Activated naive CD4-positive, alpha-beta T cell treated with anti-CD3 and anti-CD28 coated beads, Interleukin-2, amount 50 U/mL, for 24 hours (primary cell): ENCODE measurements around the gene RNPEPL1.
A peak's percentile ranks its signal among the peaks of the same experiment; 100 is the strongest.
"Not testable (repeated sequence)": the region's sequence is repeated elsewhere in the genome, so short reads cannot be mapped to it uniquely, and the experiment has no call there.

Source experiments
- H3K27ac Mint-ChIP-seq: one replicate; pipeline ENCODE4 v1.8.0; 2021; ENCODE audit warnings: mild to moderate bottlenecking, mixed read lengths
- H3K27me3 Mint-ChIP-seq: one replicate; pipeline ENCODE4 v1.8.0; 2021; ENCODE audit warnings: mixed read lengths
- H3K36me3 Mint-ChIP-seq: one replicate; pipeline ENCODE4 v1.8.0; 2021; ENCODE audit warnings: mixed read lengths
- H3K4me1 Mint-ChIP-seq: one replicate; pipeline ENCODE4 v1.8.0; 2021; ENCODE audit warnings: mixed read lengths
- H3K4me3 Mint-ChIP-seq: one replicate; pipeline ENCODE4 v1.8.0; 2021; ENCODE audit warnings: mild to moderate bottlenecking, mixed read lengths
- H3K9me3 Mint-ChIP-seq: one replicate; pipeline ENCODE4 v1.8.0; 2021; ENCODE audit warnings: mixed read lengths

The RNPEPL1 gene

DNA sequence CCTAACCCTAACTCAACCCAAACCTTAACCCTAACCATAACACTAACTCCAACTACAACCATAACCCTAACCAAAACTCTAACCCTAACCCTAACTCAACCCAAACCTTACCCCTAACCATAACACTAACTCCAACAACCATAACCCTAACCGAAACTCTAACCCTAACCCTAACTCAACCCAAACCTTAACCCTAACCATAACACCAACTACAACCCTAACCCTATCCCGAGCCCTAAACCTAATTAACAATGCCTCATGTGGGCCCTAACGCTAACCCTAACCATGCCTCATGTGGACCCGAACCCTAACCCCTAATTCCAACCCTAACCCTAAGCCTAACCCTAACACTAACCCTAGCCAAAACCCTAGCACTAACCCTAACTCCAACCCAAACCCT, 45.5 kb downstream of the RNPEPL1 start:
- H3K4me3 Mint-ChIP-seq, result no peak overlapping the region
- H3K27me3 Mint-ChIP-seq, result no peaks in the 10 kb centered on the region
- H3K4me1 Mint-ChIP-seq, result peaks cover 9% of the 10 kb centered on the region
- no peak overlapping the region for H3K27ac Mint-ChIP-seq
- H3K9me3 Mint-ChIP-seq, result no peaks in the 10 kb centered on the region
- peaks cover 12% of the 10 kb centered on the region for H3K36me3 Mint-ChIP-seq

DNA sequence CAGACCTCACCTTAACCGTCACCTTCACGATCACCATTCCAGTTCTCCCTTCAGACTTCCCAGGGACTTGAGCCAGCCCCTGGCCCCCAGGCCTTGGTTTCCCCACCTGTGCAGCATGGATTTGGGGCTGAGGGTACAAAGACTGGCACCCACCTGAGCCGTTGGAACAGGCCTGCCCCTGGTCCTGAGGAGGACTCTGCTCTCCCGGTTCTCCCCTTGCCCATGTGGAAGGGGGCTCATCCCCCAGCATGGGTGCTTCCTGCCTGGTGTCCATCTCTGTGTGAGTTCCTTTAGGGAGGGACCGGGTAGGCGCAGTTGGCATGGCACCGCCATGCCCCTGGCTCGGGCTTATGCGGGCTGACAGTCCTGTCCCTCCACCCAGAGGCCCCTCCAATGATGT, 46.1 kb downstream of the RNPEPL1 start:
- Mint-ChIP-seq H3K36me3 (peaks cover 12% of the 10 kb centered on the region), H3K4me3 (no peak overlapping the region), H3K27me3 (no peaks in the 10 kb centered on the region), H3K9me3 (no peaks in the 10 kb centered on the region), H3K4me1 (peaks cover 9% of the 10 kb centered on the region), H3K27ac (no peak overlapping the region)

DNA sequence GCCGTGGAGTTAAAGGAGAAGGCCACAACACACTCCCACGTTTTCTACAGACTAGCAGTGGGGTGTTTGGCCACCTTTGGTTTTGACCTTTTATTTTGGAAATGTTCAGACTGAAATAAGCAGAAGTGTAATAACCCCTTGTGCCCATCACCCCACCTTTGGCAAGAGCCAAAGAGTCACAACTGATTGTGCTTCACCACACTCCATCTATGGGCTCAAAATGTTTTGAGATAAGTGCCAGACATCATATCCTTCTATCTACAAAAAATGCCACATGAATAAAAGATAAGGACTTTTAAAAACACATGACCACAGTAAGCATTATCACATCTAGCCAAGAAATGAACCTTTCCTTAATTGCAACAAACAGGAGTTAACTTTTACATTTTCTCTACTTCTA, 47.1 kb downstream of the RNPEPL1 start:
- Mint-ChIP-seq H3K4me3 (no peak overlapping the region), H3K27me3 (no peaks in the 10 kb centered on the region), H3K27ac (no peak overlapping the region), H3K36me3 (peaks cover 12% of the 10 kb centered on the region), H3K4me1 (peaks cover 9% of the 10 kb centered on the region), H3K9me3 (no peaks in the 10 kb centered on the region)

DNA sequence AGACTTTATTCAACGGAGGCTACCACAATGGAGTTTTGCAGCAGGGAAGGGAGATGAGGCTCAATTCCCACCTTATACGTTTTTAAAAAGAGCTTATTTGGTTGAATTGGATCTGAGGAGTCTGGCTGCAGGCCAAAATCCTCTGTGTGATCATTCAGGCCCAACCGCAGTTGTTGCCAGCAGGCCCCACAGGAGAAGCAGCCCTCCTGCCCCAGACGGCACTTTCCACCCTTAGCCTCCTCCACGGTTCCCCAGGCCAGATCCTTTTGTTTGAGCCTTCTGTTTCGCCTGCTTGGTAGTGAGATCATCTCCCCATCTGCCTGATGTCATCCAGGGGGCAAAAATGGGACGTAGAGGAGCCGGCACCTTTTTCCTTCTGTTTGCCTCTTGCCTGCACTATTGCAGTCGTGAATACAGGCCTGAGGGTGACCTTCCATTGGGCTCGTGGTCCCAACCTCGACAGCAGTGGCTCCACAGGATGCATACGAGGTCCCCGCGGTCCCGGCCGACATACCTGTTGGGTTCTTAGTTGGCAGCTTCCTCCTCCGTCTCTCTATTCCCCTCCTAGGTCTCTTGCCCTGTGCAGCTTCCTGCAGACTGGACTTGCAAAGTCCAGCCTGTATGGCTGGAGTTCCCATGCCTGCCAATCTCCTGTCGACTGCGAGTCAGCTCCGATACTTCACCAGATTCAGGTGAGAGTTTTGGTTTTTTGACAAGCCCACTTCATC, 47.7 kb downstream of the RNPEPL1 start:
- Mint-ChIP-seq H3K4me3 (no peak overlapping the region), H3K36me3 (peaks cover 12% of the 10 kb centered on the region), H3K9me3 (no peaks in the 10 kb centered on the region), H3K4me1 (peaks cover 13% of the 10 kb centered on the region), H3K27me3 (no peaks in the 10 kb centered on the region), H3K27ac (no peak overlapping the region)

DNA sequence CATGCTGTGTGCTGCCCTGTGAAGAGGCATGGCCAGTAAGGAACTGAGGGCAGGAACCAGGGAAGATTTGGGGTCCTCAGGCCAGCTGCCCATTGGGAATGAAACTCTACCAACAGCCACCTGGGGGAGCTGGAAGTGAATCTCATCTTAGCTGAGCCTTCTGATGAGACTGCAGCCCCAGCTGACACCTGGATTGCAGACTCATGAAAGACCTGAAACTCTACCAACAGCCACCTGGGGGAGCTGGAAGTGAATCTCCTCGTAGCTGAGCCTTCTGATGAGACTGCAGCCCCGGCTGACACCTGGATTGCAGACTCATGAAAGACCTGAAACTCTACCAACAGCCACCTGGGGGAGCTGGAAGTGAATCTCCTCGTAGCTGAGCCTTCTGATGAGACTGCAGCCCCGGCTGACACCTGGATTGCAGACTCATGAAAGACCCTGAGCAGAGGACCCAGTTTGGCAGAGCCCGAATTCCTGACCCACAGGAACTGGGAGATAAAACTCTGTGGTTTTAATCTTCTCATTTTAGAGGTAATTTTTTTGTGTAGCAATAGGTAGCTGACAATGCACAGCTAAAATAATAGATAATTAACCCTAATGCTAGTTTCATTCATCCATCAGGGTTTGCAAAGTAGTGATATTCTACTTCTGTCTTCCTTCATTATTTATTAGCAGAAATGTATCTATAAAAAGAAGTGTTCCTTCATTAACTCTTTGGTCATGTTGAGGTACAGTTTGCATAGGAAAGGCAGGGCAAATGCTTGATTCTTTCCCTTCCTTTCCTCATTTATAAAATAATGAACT, 48.8 kb downstream of the RNPEPL1 start:
- H3K4me3 Mint-ChIP-seq, H3K9me3 Mint-ChIP-seq, H3K27me3 Mint-ChIP-seq, H3K27ac Mint-ChIP-seq, H3K36me3 Mint-ChIP-seq: not testable (repeated sequence)
- peaks cover 14% of the 10 kb centered on the region for H3K4me1 Mint-ChIP-seq

DNA sequence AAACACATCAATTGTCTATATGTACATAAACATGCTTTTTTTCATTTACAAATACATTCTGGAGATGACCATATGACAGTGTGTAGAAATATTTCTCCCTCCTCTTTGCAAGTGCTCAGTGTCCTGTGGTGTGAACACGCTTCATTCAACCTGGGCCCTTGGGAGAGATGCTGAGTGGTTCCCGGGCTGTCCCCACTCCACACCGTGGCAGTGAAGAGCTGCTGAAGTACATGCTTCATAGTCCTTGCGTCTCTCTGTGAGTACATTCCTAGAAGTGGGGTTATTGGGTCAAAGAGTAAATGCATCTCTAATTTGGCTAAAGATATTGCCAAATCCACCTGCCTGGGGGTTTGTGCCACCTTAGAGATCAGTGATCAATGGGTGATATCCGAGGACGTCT, 50.5 kb downstream of the RNPEPL1 start:
- peaks cover 24% of the 10 kb centered on the region for H3K4me1 Mint-ChIP-seq
- no peaks in the 10 kb centered on the region for H3K9me3 Mint-ChIP-seq
- no peaks in the 10 kb centered on the region for H3K27me3 Mint-ChIP-seq
- no peak overlapping the region for H3K4me3 Mint-ChIP-seq
- peaks cover 5% of the 10 kb centered on the region for H3K36me3 Mint-ChIP-seq
- H3K27ac Mint-ChIP-seq, result peak overlapping the region; percentile 35

DNA sequence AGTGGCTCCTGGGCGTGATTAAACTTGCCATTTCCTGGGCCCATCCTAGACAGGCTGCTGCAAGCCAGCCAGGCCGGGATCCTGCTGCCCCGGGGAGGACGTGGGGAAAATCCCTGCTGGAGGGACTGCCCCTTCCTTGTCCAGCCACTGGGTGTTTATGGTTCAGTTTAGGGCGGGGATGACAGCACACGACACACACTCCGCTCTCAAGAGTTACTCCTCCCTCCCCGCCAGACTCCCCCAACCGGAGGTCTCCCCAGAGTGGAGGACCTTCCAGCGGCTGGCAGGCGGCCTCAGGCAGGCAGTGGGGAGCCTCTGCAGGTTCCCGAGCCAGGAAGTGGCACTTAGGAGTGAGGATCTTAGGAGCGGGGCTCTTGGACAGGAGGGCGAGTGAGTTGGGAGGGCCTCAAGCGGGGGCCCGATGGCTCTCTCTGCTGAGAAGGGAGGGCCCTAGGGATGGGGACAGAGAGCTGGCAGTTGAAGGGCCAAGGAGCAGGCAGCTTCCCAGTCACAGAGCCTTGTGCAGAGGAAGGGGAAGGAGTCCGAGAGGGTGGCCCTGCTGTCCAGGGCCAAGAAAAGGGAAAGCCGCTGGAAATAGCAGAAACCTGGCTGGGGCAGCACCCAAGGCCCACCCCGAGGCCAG, 51.3 kb downstream of the RNPEPL1 start:
- Mint-ChIP-seq H3K9me3 (no peaks in the 10 kb centered on the region), H3K27ac (no peak overlapping the region), H3K4me3 (no peak overlapping the region), H3K27me3 (no peaks in the 10 kb centered on the region), H3K36me3 (peaks cover 5% of the 10 kb centered on the region), H3K4me1 (peaks cover 24% of the 10 kb centered on the region)

DNA sequence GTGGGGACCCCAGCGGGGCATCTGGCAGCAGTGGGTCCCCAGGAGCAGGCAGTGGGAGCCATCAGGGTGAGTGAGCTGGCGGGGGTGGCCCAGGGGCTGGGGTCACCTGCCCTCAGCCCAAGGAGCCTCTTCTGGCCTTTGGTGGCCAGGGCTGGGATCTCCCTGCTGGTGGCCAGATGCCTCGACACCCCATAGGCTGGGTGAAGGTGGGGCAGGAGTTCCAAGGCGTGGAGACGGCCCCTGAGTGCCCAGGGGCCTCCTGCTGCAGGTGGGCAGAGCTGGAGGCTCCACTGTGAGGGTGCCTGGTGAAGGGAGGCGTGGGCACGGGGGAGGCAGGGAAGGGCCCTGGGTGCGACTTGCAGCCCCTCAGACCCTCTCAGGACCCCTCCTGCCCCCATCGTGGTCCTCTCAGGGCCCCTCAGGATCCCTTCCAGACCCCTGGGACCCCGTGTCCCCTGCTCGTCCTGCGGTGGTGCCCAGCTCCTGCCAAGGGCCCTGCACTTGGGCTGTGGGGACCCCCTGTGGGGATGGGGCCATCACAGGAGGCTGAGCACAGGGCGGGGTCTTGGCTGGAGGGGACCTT, 52.0 kb downstream of the RNPEPL1 start:
- H3K9me3 Mint-ChIP-seq, result no peaks in the 10 kb centered on the region
- H3K27me3 Mint-ChIP-seq, result no peaks in the 10 kb centered on the region
- H3K4me1 Mint-ChIP-seq, result peaks cover 30% of the 10 kb centered on the region
- no peak overlapping the region for H3K27ac Mint-ChIP-seq
- peaks cover 5% of the 10 kb centered on the region for H3K36me3 Mint-ChIP-seq
- H3K4me3 Mint-ChIP-seq, result no peak overlapping the region

DNA sequence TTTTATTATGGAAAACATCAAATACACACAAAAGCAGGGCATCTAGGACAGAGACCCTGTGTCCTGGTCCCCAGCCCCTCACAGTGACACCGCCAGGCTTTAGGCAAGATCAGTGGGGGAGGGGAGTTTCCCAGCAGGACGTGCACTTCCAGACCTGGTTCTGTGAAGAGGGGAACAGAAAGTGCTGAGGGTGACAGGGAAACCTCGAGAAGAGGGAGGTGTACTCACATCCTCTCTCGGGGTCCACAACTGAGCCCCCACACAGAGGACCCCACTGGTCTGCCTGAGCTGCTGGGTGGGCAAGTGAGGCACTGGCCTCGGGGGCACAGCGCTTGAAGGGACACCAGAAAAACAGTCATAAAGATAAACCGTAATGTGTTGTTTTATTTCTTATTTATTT, 52.6 kb downstream of the RNPEPL1 start:
- H3K4me1 Mint-ChIP-seq, result peaks cover 32% of the 10 kb centered on the region
- peaks cover 5% of the 10 kb centered on the region for H3K36me3 Mint-ChIP-seq
- no peak overlapping the region for H3K4me3 Mint-ChIP-seq
- H3K27ac Mint-ChIP-seq, result no peak overlapping the region
- H3K27me3 Mint-ChIP-seq, result no peaks in the 10 kb centered on the region
- no peaks in the 10 kb centered on the region for H3K9me3 Mint-ChIP-seq

DNA sequence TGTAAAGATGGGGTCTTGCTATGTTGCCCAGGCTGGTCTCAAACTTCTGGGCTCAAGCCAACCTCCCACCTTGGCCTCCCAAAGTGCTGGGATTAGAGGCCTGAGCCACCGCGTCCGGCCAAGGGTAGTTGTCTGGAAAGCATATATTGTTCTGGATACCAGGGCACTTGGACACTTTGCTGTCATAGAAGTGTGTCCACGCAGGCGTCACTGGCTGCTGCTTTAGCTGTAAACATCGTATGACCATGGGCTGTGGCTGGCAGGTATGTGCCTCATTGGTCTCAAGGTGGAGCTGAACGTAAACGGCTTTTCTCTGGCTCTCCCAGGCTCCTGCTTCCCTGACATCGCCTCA, 53.8 kb downstream of the RNPEPL1 start:
- H3K9me3 Mint-ChIP-seq, result no peaks in the 10 kb centered on the region
- peak overlapping the region; percentile 56 for H3K4me3 Mint-ChIP-seq
- no peak overlapping the region for H3K27ac Mint-ChIP-seq
- H3K36me3 Mint-ChIP-seq, result peaks cover 5% of the 10 kb centered on the region
- peaks cover 36% of the 10 kb centered on the region for H3K4me1 Mint-ChIP-seq
- no peaks in the 10 kb centered on the region for H3K27me3 Mint-ChIP-seq

DNA sequence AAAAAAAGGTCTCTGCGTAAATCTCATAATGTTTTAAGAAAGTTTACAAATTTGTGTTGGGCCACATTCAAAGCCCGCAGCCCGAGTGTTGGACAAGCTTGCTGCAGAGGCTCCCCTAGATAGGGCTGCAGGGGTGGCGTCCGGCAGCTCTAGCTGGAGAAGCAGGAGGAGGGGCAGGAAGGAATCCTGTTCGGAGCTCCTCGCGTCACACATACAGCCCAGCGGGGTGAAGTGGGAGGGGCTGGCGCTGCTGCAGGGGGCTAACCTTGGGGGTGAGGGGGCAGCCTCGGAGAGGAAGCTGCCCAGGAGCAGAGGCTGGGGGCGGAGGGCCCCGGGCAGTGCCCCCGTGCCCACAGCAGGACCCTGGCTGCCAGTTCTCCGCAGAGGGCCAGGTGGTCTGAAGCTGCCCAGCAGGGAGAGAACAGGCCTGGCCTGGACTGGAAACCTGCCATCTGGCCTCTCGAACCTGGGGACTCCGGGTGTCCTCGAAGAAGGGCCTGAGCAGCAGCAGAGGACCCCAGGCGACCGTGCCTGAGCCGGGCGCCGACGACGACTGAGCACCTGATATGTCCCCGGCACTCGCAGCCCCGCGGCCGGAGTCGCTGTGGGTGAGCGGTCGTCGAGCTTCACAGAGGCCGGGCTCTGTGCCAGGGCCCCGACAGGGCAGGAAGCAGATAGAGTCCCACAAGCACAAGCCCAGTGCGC, 54.4 kb downstream of the RNPEPL1 start:
- Mint-ChIP-seq H3K27ac (peak overlapping the region; percentile 19), H3K36me3 (peaks cover 4% of the 10 kb centered on the region), H3K4me1 (peaks cover 37% of the 10 kb centered on the region), H3K4me3 (peak overlapping the region; percentile 30), H3K27me3 (no peaks in the 10 kb centered on the region), H3K9me3 (no peaks in the 10 kb centered on the region)

DNA sequence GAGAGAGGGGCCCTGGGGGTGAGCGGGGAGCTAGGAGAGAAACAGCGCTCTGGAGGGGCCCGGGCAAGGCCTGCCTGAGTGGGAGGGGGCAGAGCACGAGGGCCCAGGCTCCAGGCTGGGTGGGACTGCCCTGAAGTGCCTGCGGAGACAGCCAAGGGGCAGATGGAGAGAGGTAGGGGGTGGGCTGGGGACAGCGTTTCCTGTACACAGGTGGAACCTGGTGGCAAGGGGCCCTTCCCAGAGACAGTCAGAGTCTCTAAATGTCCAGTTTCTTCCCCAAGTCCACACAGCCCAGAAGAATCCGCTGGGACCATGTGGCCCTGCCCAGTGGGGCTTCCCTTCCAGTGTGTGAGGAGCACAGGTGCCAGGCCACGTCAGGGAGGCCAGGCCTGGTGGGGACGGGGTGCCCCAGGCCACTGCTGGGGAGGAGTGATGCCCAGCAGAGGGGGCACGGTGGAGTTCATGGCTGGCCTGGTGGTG, 55.3 kb downstream of the RNPEPL1 start:
- H3K4me1 Mint-ChIP-seq, result peaks cover 39% of the 10 kb centered on the region
- no peaks in the 10 kb centered on the region for H3K27me3 Mint-ChIP-seq
- peaks cover under 1% of the 10 kb centered on the region for H3K36me3 Mint-ChIP-seq
- no peak overlapping the region for H3K4me3 Mint-ChIP-seq
- H3K27ac Mint-ChIP-seq, result no peak overlapping the region
- no peaks in the 10 kb centered on the region for H3K9me3 Mint-ChIP-seq

DNA sequence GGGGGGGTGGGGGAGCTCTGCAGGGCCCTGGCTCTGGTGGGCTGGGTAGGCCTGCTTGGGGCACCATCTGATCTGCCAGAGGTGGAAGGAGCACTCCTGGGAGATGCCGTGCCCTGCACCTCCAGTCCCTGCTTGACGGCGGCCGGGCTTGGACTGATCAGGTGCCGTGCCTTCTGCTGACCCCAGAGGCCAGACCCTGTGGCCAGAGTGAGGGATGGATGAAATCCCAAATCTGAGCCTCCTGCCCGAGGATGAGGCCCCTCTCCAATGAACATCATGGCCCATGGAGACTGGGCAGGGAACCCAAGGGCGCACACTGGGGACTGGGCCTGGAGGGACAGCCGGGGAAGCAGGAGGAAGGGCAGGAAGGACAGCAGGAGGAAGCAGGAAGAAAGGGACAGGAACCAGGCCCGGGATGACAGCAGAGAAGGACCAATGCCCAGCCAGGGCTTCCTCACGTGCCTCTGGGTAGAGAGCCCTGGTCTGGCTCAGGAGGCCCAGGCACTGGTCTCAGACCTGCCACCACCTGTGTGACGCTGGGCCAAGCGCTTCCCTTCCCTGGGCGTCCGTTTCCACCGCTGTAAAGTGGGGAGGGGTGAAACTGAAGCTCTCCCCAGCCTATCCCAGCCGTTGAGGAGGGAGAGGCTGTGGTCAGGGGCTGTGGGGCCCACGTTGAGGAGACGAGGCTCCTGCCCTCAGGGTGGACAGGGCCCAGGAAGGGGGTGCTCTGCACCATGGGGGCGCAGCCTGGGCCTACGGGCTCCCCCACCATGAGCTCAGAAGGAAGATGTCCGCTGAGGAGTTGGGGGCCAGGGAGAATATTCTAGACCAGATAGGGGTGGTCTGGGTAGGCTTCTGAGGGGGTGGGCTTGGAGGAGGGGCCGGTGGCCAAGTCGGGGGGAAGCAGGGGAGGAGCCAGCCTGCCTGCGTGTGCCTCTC, 56.0 kb downstream of the RNPEPL1 start:
- H3K27ac Mint-ChIP-seq, result no peak overlapping the region
- H3K9me3 Mint-ChIP-seq, result no peaks in the 10 kb centered on the region
- no peaks in the 10 kb centered on the region for H3K36me3 Mint-ChIP-seq
- H3K4me3 Mint-ChIP-seq, result peak overlapping the region; percentile 58
- peaks cover 39% of the 10 kb centered on the region for H3K4me1 Mint-ChIP-seq
- H3K27me3 Mint-ChIP-seq, result no peaks in the 10 kb centered on the region

DNA sequence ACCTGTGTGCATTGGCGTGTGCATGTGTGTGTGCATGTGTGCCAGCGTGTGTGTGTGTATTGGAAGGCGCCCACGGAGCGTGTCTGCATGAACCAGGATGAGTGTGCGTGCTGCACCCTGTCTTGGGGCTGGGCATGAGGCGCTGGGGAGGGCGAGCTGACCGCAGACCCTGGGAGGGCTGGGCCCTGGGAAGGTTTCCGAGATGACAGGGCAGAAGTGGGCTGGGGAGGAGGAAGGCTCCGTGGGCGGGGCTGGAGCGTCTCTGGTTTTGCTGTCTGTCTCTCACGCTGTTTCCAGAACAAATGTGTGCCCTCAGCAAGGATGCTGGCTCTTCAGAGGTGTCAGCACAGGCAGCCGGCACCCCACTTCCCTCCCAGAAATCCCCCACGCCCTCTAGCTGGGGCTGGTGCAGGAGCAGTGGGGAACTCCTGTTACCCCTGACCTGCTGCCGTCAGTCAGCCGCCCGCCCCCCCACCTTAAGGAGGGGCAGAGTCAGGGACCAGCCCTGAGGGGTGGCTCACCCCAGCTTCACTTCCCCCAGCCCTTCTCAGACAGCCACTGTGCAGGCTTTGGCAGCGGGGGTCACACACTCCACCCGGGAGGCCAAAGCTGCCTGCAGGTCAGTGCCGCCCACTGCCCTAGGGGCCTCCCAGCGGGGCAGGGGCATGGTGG, 56.8 kb downstream of the RNPEPL1 start, which contains the start of gene GPR35:
TSS of gene GPR35 (plus strand) at position 531 of the 672 bp plus-strand sequence. CDS start 4,473 bp downstream, outside the sequence.
- H3K4me1 Mint-ChIP-seq, result peaks cover 39% of the 10 kb centered on the region
- H3K9me3 Mint-ChIP-seq, result no peaks in the 10 kb centered on the region
- no peaks in the 10 kb centered on the region for H3K36me3 Mint-ChIP-seq
- no peak within 1 kb of the TSS for H3K27ac Mint-ChIP-seq
- no peaks in the 10 kb centered on the region for H3K27me3 Mint-ChIP-seq
- H3K4me3 Mint-ChIP-seq, result peak within 1 kb of the TSS; percentile 58
